Astrocyte (in vitro differentiated cells and primary cell): ENCODE measurements around the gene STX7. TPM values are rescaled to one million over a fixed set of nuclear protein-coding genes. Genes with fewer than 3 reads are reported as not detected.

Source experiments
- DNase-seq: peaks from one replicate; pipeline ENCODE4 v3.0.0-alpha.2; 2010; ENCODE audit warnings: low read depth
- FAIRE-seq: peaks from 2 replicates; lab custom pipeline; 2011; peaks lifted over from hg19 to GRCh38; lab: Jason Lieb, UNC
- H2AFZ ChIP-seq: 2 replicates; pipeline ENCODE4 v1.6.0; 2012; ENCODE audit warnings: low read depth, low read length, inconsistent platforms
- H3K27ac ChIP-seq: 2 replicates; pipeline ENCODE4 v1.5.1; 2011; ENCODE audit warnings: low read depth, low read length, inconsistent platforms
- H3K27me3 ChIP-seq: 2 replicates; pipeline ENCODE4 v1.6.0; 2011; ENCODE audit warnings: low read length, inconsistent platforms; ENCODE audit not compliant: insufficient read depth
- H3K36me3 ChIP-seq: 2 replicates; pipeline ENCODE4 v1.5.1; 2011; ENCODE audit warnings: low read length, inconsistent platforms; ENCODE audit not compliant: insufficient read depth
- H3K4me1 ChIP-seq: 2 replicates; pipeline ENCODE4 v1.5.1; 2011; ENCODE audit warnings: low read length, inconsistent platforms; ENCODE audit not compliant: insufficient read depth
- H3K4me2 ChIP-seq: 2 replicates; pipeline ENCODE4 v1.6.0; 2012; ENCODE audit warnings: low read length, inconsistent platforms
- H3K4me3 ChIP-seq: 2 replicates; pipeline ENCODE4 v1.5.1; 2011; ENCODE audit warnings: low read depth, mild to moderate bottlenecking, low read length, inconsistent platforms; ENCODE audit not compliant: insufficient read depth
- H3K79me2 ChIP-seq: 2 replicates; pipeline ENCODE4 v1.6.0; 2012; ENCODE audit warnings: mild to moderate bottlenecking, low read length, inconsistent platforms; ENCODE audit not compliant: insufficient read depth
- H3K9ac ChIP-seq: 2 replicates; pipeline ENCODE4 v1.6.0; 2012; ENCODE audit warnings: mild to moderate bottlenecking, low read length, inconsistent platforms
- H3K9me3 ChIP-seq: 2 replicates; pipeline ENCODE4 v1.5.1; 2012; ENCODE audit warnings: low read depth, mild to moderate bottlenecking, low read length, inconsistent platforms; ENCODE audit not compliant: insufficient read depth
- H4K20me1 ChIP-seq: 2 replicates; pipeline ENCODE4 v1.6.0; 2012; ENCODE audit warnings: low read length, inconsistent platforms; ENCODE audit not compliant: insufficient read depth
- H3K27ac Mint-ChIP-seq: one replicate; pipeline ENCODE4 v1.8.0; 2021; ENCODE audit warnings: mild to moderate bottlenecking, mixed read lengths; ENCODE audit not compliant: unreplicated experiment
- H3K27me3 Mint-ChIP-seq: one replicate; pipeline ENCODE4 v1.8.0; 2021; ENCODE audit warnings: low read depth, mixed read lengths; ENCODE audit not compliant: unreplicated experiment
- H3K36me3 Mint-ChIP-seq: one replicate; pipeline ENCODE4 v1.8.0; 2021; ENCODE audit warnings: low read depth, mixed read lengths; ENCODE audit not compliant: unreplicated experiment
- H3K4me1 Mint-ChIP-seq: one replicate; pipeline ENCODE4 v1.8.0; 2021; ENCODE audit warnings: low read depth, mixed read lengths; ENCODE audit not compliant: unreplicated experiment
- H3K4me3 Mint-ChIP-seq: one replicate; pipeline ENCODE4 v1.8.0; 2021; ENCODE audit warnings: mild to moderate bottlenecking, moderate library complexity, mixed read lengths; ENCODE audit not compliant: unreplicated experiment
- H3K9me3 Mint-ChIP-seq: one replicate; pipeline ENCODE4 v1.8.0; 2021; ENCODE audit warnings: mild to moderate bottlenecking, mixed read lengths; ENCODE audit not compliant: unreplicated experiment
- EZH2 ChIP-seq: IDR thresholded peaks from 2 replicates; pipeline ENCODE4 v1.6.1; 2012; ENCODE audit warnings: mild to moderate bottlenecking, low read length, inconsistent platforms; ENCODE audit not compliant: insufficient read depth
- total RNA-seq: library from RNA; stranded (reverse); gene quantifications from 2 replicates; pipeline ENCODE4 v1.2.1, GENCODE V29; 2021
- TF ChIP-seq, protein P1 (sequence below): IDR thresholded peaks from 2 replicates; pipeline ENCODE4 v1.5.1; 2011; ENCODE audit warnings: low read depth, mild to moderate bottlenecking, inconsistent platforms, low read length, moderate library complexity; ENCODE audit not compliant: insufficient read depth

Gene STX7
- total RNA-seq, 1 donor from 2014 or later = 62.1 TPM

- Histone ChIP-seq H3K27ac (no peak overlapping the region), H3K79me2 (peaks cover 60% of the 10 kb centered on the region), H3K36me3 (peaks cover 5% of the 10 kb centered on the region), H3K4me1 (no peaks in the 10 kb centered on the region), H2AFZ (no peak overlapping the region), H4K20me1 (peaks cover 57% of the 10 kb centered on the region), H3K27me3 (no peaks in the 10 kb centered on the region), H3K9me3 (no peaks in the 10 kb centered on the region), H3K9ac (no peak overlapping the region), H3K4me3 (no peak overlapping the region), H3K4me2 (no peak overlapping the region)
- peaks cover 17% of the 10 kb centered on the region for H3K4me1 Mint-ChIP-seq
- no peaks in the 10 kb centered on the region for H3K9me3 Mint-ChIP-seq
- no peak overlapping the region for H3K27ac Mint-ChIP-seq
- no peak overlapping the region for H3K4me3 Mint-ChIP-seq
- TF ChIP-seq, protein P1, sequence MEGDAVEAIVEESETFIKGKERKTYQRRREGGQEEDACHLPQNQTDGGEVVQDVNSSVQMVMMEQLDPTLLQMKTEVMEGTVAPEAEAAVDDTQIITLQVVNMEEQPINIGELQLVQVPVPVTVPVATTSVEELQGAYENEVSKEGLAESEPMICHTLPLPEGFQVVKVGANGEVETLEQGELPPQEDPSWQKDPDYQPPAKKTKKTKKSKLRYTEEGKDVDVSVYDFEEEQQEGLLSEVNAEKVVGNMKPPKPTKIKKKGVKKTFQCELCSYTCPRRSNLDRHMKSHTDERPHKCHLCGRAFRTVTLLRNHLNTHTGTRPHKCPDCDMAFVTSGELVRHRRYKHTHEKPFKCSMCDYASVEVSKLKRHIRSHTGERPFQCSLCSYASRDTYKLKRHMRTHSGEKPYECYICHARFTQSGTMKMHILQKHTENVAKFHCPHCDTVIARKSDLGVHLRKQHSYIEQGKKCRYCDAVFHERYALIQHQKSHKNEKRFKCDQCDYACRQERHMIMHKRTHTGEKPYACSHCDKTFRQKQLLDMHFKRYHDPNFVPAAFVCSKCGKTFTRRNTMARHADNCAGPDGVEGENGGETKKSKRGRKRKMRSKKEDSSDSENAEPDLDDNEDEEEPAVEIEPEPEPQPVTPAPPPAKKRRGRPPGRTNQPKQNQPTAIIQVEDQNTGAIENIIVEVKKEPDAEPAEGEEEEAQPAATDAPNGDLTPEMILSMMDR = no peak
- no peak for TF ChIP-seq EZH2
- no peak for FAIRE-seq
- H3K27me3 Mint-ChIP-seq = no peaks in the 10 kb centered on the region
- no peak for DNase-seq
- peaks cover 13% of the 10 kb centered on the region for H3K36me3 Mint-ChIP-seq
Observed at GRCh38 chr6:132504757-132505156, 8.2 kb downstream of the STX7 start.

DNA sequence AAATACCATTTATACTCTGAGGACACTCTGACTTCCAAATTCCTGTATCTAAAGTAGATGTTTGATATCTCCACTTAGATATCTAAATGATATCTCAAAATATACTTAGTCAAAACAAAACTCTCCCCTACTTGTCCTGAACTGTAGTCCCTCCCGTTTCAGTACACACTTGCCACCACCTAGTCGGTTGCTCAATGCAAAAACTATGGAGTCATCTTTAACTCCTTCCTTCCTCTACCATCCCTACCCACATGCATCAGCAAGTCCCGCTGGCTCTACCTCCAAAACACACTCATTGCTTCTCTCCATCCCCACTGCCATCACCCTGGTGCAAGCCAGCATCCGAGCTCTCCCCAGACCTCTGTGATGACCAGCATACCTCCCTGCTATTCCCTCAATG, 13.2 kb downstream of the STX7 start:
- FAIRE-seq (no peak), DNase-seq (no peak)
- Histone ChIP-seq H3K9ac (no peak overlapping the region), H4K20me1 (peaks cover 29% of the 10 kb centered on the region), H3K27me3 (no peaks in the 10 kb centered on the region), H3K4me2 (no peak overlapping the region), H2AFZ (no peak overlapping the region), H3K4me3 (no peak overlapping the region), H3K4me1 (no peaks in the 10 kb centered on the region), H3K27ac (no peak overlapping the region), H3K79me2 (peaks cover 17% of the 10 kb centered on the region), H3K9me3 (no peaks in the 10 kb centered on the region), H3K36me3 (peaks cover 2% of the 10 kb centered on the region)
- no peaks in the 10 kb centered on the region for H3K27me3 Mint-ChIP-seq
- H3K36me3 Mint-ChIP-seq = peaks cover 7% of the 10 kb centered on the region
- H3K27ac Mint-ChIP-seq = no peak overlapping the region
- H3K4me1 Mint-ChIP-seq = peaks cover 8% of the 10 kb centered on the region
- H3K9me3 Mint-ChIP-seq = no peaks in the 10 kb centered on the region
- no peak overlapping the region for H3K4me3 Mint-ChIP-seq
- TF ChIP-seq, protein P1 = no peak
- no peak for TF ChIP-seq EZH2

DNA sequence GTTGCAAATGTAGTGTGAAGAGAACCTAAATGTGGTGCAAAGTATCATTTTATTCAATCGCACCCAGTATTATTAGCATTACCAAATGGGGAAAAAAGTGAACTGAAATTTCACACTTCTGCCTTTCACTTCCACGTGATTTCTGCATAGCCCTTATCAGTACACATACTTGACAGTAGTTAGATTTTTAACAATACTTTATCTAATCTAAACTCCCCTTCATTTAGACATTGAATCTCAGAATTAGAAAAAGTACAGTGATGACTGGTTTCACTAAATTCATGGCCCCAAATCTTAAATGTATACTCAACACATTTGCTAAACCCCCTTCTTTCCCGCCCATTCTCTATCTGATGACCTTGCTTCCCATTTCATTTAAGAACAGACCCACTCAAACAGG, 14.3 kb downstream of the STX7 start:
- Mint-ChIP-seq H3K27me3 (no peaks in the 10 kb centered on the region), H3K4me3 (no peak overlapping the region), H3K27ac (no peak overlapping the region), H3K36me3 (peaks cover 11% of the 10 kb centered on the region), H3K9me3 (peaks cover 5% of the 10 kb centered on the region), H3K4me1 (peaks cover 2% of the 10 kb centered on the region)
- no peaks in the 10 kb centered on the region for H3K27me3 ChIP-seq
- H3K36me3 ChIP-seq = peaks cover 2% of the 10 kb centered on the region
- H3K27ac ChIP-seq = no peak overlapping the region
- H3K9ac ChIP-seq = no peak overlapping the region
- no peak for FAIRE-seq
- H4K20me1 ChIP-seq = peaks cover 24% of the 10 kb centered on the region
- H3K79me2 ChIP-seq = peaks cover 18% of the 10 kb centered on the region
- no peak for DNase-seq
- no peak overlapping the region for H3K4me2 ChIP-seq
- H2AFZ ChIP-seq = no peak overlapping the region
- TF ChIP-seq, protein P1 = no peak
- TF ChIP-seq EZH2 = no peak
- no peak overlapping the region for H3K4me3 ChIP-seq
- H3K4me1 ChIP-seq = no peaks in the 10 kb centered on the region
- H3K9me3 ChIP-seq = no peaks in the 10 kb centered on the region
